ENCODE results near the gene GPC2.
A peak's percentile ranks its signal among the peaks of the same experiment; 100 is the strongest.
"Not testable (repeated sequence)": the region's sequence is repeated elsewhere in the genome, so short reads cannot be mapped to it uniquely, and the experiment has no call there.

GPC2 gene

DNA sequence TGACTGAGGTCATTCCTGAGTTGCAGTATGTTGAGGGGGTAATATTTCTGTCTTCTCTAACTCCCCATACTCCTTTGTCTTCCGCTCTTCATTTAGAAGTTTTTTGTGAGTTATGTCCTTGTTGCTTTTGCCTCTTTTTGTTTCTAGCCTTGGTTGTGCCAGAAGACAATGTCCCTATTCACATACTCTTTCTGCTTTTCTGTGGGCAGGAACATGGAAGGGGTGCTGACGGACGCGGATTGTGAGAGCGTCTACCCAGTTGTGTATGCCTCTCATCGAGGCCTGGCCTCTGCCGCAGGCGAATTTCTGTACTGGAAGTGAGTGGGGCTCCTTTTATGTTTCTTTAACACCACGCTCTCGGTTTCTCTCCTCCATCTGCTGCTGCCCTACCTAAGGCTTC, 21.1 kb upstream of the GPC2 start:
- no peak for DNase-seq

- DNase-seq, result not testable (repeated sequence)
Observed at GRCh38 chr7:100195901-100196322, 18.7 kb upstream of the GPC2 start.

DNA sequence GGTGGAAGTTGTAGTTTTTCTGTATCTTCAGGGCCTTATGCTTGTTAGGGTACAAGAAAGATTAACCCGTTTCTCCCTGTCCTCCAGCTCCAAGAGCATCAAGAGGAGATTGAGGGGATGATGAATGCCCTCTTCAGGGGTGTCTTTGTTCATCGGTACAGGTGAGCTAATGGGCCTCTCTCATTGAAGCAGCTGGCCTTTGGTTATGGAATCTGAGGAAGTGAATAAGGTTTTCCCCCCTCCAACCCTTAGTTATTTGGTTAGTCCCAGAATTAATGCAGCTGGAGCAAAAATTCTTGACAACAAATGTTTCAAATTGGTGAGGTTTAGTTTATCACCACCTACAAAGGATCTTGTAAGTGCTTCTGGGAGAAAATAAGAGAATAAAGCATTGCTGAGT, 18.0 kb upstream of the GPC2 start:
- DNase-seq, result no peak

DNA sequence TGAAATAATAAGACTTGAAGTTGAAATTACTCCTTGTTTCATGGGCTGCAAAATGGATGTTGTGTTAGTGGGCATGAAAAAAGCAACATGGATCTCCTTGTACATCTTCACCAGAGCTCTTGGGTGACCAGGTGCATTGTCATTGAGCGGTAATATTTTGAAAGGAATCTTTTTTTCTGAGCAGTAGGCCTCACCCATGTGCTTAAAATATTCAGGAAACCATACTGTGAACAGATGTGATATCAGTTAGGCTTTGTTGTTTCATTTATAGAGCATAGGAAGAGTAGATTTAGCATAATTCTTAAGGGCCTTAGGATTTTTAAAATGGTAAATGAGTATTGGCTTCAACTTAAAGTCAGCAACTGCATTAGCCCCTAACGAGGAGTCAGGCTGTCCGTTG, 15.8 kb upstream of the GPC2 start:
- no peak for DNase-seq

- not testable (repeated sequence) for DNase-seq
Observed at GRCh38 chr7:100192281-100192862, 15.2 kb upstream of the GPC2 start.

GRCh38 chr7:100191775-100192174, 14.6 kb upstream of the GPC2 start:
- no peak for DNase-seq

GRCh38 chr7:100190048-100190711, 13.0 kb upstream of the GPC2 start:
- no peak for DNase-seq

DNA sequence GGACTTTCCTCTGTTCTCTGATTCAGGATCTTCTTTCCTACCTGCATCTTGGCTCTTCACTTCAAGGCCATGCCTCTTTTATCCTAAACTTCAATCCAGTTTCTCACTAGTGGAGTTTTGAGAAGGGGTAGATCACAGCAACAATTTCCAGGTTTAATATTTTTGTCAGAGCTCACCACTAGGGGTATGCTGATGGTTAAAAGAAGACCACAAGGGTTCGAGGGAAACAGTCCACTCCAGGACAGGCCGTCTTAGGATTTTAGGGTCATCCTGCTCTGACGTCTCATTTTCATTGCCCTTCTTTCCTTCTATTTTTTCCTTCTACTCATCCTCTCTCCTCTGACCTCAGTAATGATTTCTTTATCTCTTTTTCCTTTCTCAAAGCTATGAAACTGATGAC, 11.9 kb upstream of the GPC2 start:
- DNase-seq, result no peak

GRCh38 chr7:100185726-100186125, 8.5 kb upstream of the GPC2 start:
- no peak for DNase-seq

DNA sequence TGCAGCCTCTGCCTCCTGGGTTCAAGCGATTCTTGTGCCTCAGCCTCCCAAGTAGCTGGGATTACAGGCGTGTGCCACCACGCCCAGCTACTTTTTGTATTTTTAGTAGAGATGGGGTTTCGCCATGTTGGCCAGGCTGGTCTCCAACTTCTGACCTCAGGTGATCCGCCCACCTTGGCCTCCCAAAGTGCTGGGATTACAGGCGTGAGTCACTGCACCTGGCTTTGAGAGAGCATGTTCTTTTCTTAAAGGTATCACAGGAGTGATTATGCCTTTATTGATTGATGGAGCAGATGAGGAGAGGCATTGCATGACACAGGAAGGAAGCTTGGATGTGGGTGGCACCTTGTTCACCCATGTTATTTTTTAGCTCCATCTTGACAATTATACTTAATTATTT, 5.9 kb upstream of the GPC2 start:
- DNase-seq, result not testable (repeated sequence)

- DNase-seq, result not testable (repeated sequence)
Observed at GRCh38 chr7:100182616-100183015, 5.4 kb upstream of the GPC2 start.

GRCh38 chr7:100180084-100180483, 2.9 kb upstream of the GPC2 start:
- not testable (repeated sequence) for DNase-seq

- no peak for DNase-seq
Observed at GRCh38 chr7:100176096-100177044, 811 bp downstream of the GPC2 start.

DNA sequence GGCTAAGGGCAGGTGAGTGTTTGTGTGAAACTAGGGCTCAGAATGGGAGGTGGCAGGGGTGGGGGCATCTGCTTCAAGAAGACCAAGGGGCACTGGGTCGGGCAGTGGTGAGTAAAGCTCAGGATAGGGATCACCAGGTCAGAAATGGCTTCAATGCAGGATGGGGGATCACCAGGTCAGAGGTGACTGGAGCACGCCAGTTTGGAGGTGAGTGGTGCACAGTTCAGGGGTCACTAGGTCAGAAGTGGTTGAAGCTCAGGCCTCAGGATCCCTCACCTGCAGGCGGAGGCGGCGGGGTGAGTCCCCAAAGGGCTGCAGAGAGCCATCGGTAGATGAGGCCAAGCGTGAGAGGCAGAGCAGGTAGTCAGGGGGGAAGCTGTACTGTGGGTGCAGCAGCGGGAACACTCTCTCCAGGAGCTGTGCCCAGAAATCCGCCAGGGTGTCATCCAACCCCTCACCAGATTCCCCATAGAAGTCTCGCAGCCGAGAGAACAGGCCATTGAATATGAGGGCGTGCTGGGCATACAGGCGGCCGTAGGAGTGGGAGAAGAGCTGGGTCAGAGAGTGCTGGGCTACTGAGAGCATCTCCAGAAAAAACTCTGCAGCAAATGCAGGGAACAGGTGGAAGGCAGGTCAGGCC, 1.8 kb downstream of the GPC2 start:
- no peak for DNase-seq

- no peak for DNase-seq
Observed at GRCh38 chr7:100174582-100174981, 2.6 kb downstream of the GPC2 start.

- DNase-seq, result no peak
Observed at GRCh38 chr7:100173806-100174495, 3.2 kb downstream of the GPC2 start.

DNA sequence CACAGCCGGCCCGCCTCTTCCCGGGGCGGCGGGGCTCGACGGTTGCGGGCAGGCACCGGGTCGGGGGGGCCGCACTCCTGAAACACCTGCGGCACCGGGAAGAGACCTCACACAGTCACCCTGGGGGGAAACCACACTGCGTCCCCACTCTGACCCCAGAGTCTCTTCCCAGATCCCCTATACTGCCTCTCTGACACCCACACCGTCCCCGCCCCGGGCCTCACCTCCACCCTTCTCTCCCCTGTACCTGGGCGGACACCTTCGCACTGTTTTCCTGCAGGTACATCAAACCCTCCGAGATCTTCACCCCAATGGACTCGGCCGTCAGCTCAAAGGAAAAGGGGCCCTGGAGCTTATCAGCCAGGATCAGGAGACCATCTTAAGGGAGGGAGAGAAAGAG, 5.3 kb downstream of the GPC2 start:
- no peak for DNase-seq

GRCh38 chr7:100171087-100171681, 6.0 kb downstream of the GPC2 start:
- DNase-seq, result peak in 1 of 2 experiments; percentile 53

DNA sequence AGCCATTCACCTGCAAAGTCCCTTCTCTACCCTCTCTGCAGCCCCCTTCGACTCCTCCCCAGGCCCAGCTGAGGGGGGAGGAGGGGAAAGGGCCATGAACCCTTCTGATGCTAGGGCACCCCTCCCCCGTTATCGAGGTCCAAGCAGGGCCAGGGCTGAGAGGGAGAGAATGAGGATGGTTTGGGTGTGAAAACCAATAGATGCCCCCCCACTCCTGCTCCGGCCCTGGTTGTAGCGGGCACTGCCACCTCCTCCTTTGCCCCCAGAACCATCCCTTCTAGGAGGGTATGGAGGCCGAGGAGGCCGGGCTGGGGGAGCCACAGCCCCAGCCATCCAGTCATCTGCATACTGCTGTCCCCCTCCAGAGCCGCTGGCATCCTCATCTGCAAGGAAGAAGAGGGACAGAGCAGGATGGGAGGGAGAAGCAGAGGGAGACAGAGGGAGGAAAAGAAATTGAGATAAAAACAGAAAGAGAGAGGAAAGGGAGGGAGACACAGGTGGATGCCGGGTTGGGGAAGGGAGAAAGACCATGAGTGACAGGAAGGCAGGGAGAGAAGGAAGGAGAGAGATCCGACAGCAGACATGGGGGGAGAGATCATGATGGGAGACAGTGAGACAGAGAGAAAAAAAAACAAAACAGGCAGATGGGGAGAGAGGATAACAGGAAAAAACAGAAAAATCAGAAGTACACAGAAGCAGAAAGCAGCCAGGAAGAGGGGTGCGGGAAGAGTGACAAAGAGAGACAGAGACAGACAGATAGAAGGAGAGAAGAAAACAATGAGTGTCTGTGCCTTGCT, 6.9 kb downstream of the GPC2 start:
- no peak for DNase-seq

DNA sequence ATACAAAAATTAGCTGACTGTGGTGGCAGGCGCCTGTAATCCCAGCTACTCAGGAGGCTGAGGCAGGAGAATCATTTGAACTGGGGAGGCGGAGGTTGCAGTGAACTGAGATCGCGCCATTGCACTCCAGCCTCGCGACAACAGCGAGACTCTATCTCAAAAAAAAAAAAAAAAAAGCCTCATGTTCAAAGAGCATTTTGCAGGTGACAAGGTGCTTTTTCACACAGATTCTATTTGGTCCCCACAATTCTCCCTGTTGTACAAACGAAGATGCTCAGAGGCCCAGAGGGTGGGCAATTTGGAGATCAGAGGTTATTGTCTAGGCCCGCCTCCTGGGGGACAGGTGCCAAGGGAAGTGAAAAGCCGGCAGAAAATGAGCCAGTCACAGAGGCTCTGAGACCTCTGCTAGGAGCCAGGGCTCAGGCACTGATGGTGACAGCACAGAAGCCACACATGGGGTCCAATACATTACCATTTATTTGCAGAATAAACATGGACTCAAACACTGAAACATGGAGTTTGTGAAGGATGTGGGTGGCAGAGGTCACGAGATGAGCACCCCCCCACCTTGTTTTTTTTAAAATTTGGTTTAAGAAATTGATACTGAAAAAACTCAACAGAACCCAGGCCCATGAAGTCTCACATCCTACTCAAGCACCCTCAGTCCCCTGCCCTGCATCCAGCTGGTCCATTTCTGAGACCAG, 7.9 kb downstream of the GPC2 start:
- DNase-seq, result peak; percentile 49 to 51

- DNase-seq, result no peak
Observed at GRCh38 chr7:100167912-100168323, 9.3 kb downstream of the GPC2 start.
